GM19193 (cell line): ENCODE results near the gene SH3RF3.

ENCODE experiments used
- POLR2A ChIP-seq: IDR thresholded peaks from 4 replicates; pipeline ENCODE4 v1.6.1; 2011; ENCODE audit not compliant: insufficient read depth, insufficient read length; ENCODE audit errors: extremely low read depth

Gene SH3RF3

GRCh38 chr2:109320195-109320922, 191.4 kb downstream of the SH3RF3 start:
- TF ChIP-seq POLR2A = no peak

DNA sequence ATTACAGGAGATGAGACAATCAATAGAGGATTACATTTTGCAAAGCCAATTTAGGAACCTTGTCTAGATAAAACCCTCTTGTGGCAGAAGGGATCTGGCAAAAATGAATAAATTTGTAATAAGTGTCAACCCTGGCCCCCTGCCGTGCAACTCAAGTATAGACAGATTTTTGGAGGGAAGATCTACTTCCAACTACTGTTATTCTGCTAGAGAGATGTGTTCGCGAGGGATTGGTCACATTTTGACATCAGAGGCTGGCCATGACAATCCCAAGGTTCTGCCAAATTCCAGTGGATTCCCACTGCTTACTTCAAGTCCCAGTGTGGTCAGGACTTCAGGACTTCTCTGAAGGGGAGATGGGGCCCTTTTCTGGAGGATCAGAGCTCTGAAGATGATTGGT, 192.6 kb downstream of the SH3RF3 start:
- TF ChIP-seq POLR2A = no peak

GRCh38 chr2:109322111-109322510, 193.1 kb downstream of the SH3RF3 start:
- TF ChIP-seq POLR2A = no peak

GRCh38 chr2:109322641-109323040, 193.6 kb downstream of the SH3RF3 start:
- TF ChIP-seq POLR2A = no peak

- TF ChIP-seq POLR2A = no peak
Observed at GRCh38 chr2:109324861-109325260, 195.9 kb downstream of the SH3RF3 start.

DNA sequence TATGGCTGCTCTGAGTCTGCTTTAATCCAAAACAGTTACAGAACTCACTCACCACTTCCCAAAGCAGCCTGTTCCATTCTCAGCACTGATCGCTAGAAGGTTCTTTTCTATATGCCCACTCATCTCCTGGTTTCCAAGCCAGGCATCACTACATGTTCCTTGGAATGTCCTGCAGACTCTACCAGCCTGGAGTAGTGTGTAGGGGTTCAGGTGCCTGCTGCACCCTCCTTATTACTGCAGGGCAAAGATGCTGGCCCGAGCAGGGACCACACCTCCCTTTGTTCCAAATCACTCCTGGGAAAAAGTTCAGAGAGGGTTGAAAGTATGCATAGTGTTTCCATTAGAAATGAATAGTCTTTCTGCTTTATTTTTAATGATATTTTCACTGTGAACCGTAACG, 196.6 kb downstream of the SH3RF3 start:
- no peak for TF ChIP-seq POLR2A

DNA sequence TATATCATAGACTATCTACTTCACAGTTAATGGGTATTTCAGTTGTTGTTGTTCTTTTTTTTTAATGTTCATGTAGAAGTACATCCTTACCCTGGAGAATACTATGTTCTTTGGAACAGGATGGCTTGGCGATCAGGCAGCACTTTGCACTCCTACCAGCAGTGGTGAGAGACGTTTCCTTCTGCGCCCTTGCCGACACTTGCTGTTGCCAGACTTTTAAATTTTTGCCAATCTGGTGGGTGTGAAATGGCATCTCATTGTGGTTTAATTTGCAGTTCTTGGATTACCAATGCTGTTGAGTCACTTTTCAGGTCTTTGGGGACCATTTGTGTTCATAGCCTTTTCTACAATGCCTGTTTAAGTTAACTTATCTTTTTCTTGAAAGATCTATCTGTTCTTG, 197.3 kb downstream of the SH3RF3 start:
- no peak for TF ChIP-seq POLR2A

GRCh38 chr2:109330056-109330455, 201.1 kb downstream of the SH3RF3 start:
- TF ChIP-seq POLR2A = no peak

DNA sequence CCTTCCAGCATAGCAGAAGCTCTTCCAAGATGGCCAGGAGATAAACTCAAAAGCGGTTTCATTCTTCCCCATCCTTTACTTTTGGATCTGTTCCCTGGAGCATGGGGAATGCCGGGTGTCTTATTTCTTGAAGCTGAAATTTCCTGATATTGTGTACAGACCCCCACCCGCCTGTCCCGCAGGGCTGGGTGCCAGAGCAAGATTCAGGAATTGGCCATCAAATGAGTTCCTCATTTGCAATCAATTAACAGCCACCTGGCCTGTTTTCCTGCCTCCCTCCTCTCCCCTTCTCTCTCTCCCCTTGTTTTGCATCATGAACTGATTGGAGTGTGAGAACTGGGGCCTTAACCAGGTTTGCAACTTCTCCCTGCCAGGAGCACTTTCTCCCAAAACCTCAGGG, 202.1 kb downstream of the SH3RF3 start:
- TF ChIP-seq POLR2A = no peak

DNA sequence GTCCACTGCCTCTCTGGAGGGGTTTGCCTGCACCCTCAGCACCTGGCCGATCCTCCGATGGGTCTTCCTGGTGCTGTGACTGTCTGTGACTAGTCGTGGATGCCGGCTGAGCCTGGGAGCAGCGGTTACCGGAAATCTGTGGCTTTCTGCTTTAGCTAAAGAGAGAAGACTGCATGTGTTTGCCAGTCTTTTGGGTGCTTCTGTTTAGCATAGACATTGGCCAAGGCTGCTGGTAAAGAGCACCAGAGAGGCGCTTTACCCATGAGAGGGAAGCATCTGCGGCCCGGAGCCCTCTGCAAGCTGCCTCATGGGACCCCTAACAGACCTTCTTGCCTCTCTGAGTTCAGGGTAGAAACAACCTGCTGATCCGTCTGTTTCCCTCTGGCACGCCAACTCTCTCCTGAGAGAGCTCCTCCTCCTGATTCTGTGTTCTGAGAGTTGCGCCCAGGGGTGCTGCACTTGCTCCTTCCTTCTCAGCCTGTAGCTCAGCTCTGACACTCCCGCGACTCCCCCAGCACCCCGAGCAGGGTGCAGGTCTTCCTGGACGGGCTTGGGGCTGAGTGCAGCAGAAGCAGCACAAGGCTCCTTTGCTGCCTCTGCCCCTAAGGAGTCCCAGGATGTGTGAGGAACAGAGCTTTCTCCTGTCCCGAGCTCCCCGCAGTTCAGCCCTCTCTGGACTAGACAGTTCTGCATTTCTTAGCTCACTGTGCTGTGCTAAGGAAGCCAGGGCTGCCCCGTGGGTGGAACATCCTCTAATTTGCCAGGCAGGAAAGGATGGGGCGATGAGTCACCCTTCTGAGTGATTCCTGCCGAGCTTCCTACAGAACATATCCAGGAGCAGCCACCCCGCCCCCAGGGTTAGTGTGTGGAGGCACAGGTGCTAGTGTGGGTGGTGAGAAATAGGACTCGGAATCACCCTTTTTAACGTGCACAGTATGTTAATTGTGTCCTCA, 203.2 kb downstream of the SH3RF3 start:
- no peak for TF ChIP-seq POLR2A

DNA sequence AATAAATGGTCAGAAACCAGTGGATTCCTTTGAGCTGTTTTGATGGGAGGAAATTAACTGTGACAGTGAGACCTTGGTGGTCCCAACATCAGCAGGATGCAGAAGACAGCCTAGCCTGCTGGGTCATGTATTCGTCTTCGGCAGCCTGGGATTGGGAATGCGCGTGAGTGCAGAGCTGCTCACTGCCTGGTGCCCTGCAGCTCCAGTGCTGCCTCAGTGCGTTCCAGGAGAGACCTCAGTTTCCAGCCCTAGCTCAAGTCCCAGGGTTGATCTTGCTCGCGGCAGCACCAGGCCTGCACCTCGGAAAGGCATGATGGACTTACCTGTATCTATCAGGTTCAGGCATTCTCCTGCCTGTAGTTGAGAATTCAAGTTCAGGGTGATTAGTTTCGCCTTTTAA, 203.9 kb downstream of the SH3RF3 start:
- no peak for TF ChIP-seq POLR2A

DNA sequence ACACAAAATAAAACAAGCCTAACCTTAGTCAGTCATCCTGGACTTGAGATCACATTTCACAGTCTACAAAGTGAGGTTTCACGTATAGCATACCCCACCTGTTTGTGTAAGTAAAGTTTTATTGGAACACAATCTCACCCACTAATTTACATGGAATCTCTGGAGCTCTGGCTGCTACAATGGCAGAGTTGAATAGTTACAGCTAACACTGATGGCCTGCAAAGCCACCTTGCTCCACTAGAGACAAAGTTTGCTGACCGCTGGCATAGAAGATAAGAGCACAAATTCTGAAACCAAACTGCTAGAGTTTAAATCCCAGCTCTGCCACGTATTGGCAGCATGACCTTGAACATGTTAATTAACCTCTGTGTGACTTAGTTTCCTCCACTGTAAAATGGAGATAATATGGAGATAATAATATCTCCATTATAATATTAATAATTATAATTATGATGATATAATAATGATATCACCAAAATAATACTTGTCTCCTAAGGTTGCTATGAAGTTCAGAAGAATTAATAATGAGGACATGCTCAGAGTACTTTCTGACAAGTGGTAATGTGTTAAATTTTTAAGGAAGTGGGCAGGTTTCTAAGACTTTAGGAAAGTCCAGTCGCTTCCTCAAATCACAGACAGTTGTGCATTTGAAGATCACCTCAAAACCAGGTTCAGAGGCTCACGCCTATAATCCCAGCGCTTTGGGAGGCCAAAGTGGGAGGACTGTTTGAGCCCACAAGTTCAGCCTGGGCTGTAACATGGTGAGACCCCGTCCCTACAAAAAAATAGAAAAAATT, 204.6 kb downstream of the SH3RF3 start:
- TF ChIP-seq POLR2A = no peak

- no peak for TF ChIP-seq POLR2A
Observed at GRCh38 chr2:109335631-109336176, 206.7 kb downstream of the SH3RF3 start.

DNA sequence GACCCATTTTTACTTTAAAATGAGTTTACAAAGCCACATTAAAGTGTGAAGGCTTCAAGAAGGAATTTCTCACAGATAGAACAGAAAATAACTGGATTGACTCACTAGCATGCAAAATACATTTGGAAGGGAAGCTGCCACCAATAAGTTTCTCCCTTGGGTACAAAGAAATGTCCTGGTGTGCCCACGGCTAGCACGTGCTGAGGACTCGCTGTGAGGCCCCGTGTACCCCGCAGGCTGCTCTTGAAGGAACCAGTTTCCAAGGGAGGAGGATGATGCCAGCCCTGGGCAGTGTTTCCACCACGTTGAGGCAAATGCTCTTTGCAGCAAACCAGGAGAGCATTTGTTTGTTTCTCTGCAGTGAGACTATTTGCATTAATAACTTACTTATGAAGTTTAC, 207.3 kb downstream of the SH3RF3 start:
- no peak for TF ChIP-seq POLR2A

- TF ChIP-seq POLR2A = no peak
Observed at GRCh38 chr2:109337221-109337620, 208.2 kb downstream of the SH3RF3 start.
